ENCODE results near the gene AXDND1. TPM values are rescaled to one million over a fixed set of nuclear protein-coding genes. Genes with fewer than 3 reads are reported as not detected.
A peak's percentile ranks its signal among the peaks of the same experiment; 100 is the strongest.

The AXDND1 gene
- total and polyA plus RNA-seq, 2 of the 8 experiments (the other 6 are each of a cell fraction or from before 2014, with no cell fraction given) = 0.61 TPM; not detected in 1

DNA sequence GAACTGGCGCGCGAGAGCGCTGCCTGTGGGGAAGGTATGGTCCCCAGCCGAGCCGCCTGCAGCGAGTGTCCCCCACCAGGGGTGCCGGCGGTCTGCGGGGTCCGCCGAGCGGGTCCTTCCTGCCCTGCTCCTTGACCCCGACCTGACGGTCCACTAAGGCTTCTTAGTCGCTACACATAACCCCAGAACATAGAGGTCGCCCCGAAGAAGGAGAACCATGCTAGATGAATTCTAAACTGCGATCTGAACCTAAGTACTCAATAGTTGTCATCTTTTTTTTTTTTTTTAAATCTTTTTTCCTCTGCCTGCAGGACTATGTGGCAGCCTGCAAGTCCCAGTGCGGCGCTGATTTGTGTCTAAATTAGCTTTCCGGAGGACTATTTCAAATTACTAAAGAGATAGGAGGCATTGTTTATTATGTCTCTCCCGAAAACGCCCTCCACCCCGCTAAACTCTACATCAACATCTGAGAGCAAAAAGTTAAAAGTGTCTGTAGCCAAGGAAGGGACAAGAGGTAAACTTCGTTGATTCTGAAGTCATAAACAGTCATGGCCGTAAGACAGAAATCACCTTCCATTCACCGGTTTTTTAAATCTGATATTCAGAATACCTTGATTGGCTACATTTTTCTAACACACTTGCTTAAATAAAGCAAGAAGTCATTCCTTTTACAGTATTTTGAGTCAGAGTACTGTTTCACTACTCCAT lies 476 bp downstream of the AXDND1 start (continued):
- TF ChIP-seq CHD7 (IDR thresholded peaks at IDR 0.05; ENCODE audit: insufficient replicate concordance, low read length) (no peak), TAF7 (optimal IDR thresholded peaks at IDR 0.05; ENCODE audit: borderline replicate concordance, low read depth, low read length) (no peak), PHF8 (conservative IDR thresholded peaks at IDR 0.05; ENCODE audit: low read depth, low read length) (peak; percentile 52)
- TF ChIP-seq, protein P1, sequence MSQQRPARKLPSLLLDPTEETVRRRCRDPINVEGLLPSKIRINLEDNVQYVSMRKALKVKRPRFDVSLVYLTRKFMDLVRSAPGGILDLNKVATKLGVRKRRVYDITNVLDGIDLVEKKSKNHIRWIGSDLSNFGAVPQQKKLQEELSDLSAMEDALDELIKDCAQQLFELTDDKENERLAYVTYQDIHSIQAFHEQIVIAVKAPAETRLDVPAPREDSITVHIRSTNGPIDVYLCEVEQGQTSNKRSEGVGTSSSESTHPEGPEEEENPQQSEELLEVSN (IDR thresholded peaks at IDR 0.05) = no peak
